Peyer's patch (tissue), 4 donors: ENCODE results near the gene DNPH1.

ENCODE experiments used
- POLR2A ChIP-seq, 2 donors: fragments of 450-650 bp; IDR thresholded peaks; one replicate each; pipeline ENCODE4 v1.5.1; 2017; ENCODE audit warnings: antibody characterized with exemption in 2 of 2, mild to moderate bottlenecking in 2 of 2, moderate library complexity in 2 of 2
- TF ChIP-seq, protein P1 (sequence below), 6 experiments: fragments of 450-650 bp in 4 of 6; fragments of 200-600 bp in 2 of 6; sonication (generic) in 1 of 6; IDR thresholded peaks; one replicate each; pipeline ENCODE4 v1.5.1; 2017 to 2019; ENCODE audit warnings: antibody characterized with exemption in 6 of 6, mild to moderate bottlenecking in 3 of 6, moderate library complexity in 1 of 6

DNA sequence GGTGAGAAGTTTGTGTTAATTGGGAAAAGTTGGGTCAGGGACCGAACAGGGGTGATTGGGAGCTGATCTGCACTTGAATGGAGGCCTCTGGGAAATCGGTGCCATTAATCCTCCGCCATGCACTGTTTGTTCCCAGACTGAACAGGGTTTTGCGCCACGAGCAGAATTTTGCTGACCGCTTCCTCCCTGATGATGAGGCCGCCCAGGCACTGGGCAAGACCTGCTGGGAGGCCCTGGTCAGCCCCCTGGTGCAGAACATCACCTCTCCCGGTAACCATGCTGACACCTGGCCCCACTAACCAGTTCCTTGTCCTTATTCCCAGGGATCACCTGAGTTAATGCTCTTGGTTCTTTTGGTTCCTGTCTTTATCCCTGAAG, 25.6 kb downstream of the DNPH1 start:
- TF ChIP-seq, protein P1, sequence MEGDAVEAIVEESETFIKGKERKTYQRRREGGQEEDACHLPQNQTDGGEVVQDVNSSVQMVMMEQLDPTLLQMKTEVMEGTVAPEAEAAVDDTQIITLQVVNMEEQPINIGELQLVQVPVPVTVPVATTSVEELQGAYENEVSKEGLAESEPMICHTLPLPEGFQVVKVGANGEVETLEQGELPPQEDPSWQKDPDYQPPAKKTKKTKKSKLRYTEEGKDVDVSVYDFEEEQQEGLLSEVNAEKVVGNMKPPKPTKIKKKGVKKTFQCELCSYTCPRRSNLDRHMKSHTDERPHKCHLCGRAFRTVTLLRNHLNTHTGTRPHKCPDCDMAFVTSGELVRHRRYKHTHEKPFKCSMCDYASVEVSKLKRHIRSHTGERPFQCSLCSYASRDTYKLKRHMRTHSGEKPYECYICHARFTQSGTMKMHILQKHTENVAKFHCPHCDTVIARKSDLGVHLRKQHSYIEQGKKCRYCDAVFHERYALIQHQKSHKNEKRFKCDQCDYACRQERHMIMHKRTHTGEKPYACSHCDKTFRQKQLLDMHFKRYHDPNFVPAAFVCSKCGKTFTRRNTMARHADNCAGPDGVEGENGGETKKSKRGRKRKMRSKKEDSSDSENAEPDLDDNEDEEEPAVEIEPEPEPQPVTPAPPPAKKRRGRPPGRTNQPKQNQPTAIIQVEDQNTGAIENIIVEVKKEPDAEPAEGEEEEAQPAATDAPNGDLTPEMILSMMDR (IDR thresholded peaks at IDR 0.05) = no peak
- TF ChIP-seq POLR2A (IDR thresholded peaks at IDR 0.05) = no peak
